Suppressor macrophage treated with lipopolysaccharide for 4 hours (primary cell): ENCODE results near the gene CEACAM3.

ENCODE experiments used
- DNase-seq: peaks from one replicate; pipeline ENCODE4 v3.0.0-alpha.2; 2020

The CEACAM3 gene

GRCh38 chr19:41847351-41848105, 51.1 kb downstream of the CEACAM3 start:
- DNase-seq, result no peak

GRCh38 chr19:41848666-41849065, 52.3 kb downstream of the CEACAM3 start:
- no peak for DNase-seq

GRCh38 chr19:41849067-41849466, 52.7 kb downstream of the CEACAM3 start:
- no peak for DNase-seq

GRCh38 chr19:41850381-41850780, 54.0 kb downstream of the CEACAM3 start:
- DNase-seq, result no peak

- no peak for DNase-seq
Observed at GRCh38 chr19:41851456-41851855, 55.1 kb downstream of the CEACAM3 start.

GRCh38 chr19:41853344-41853743, 57.0 kb downstream of the CEACAM3 start:
- no peak for DNase-seq

GRCh38 chr19:41853768-41854167, 57.4 kb downstream of the CEACAM3 start:
- no peak for DNase-seq

GRCh38 chr19:41859213-41859617, 62.8 kb downstream of the CEACAM3 start:
- no peak for DNase-seq

GRCh38 chr19:41859618-41860418, 63.4 kb downstream of the CEACAM3 start, which contains the start of gene RPS19:
RPS19 (plus strand) TSS chr19:41860255; CDS start chr19:41860775, 520 bp downstream.
- DNase-seq, result peak; percentile 100

- DNase-seq, result peak; percentile 25
Observed at GRCh38 chr19:41860419-41861115, 64.2 kb downstream of the CEACAM3 start.
